Stimulated activated CD8-positive, alpha-beta memory T cell treated with anti-CD3 and anti-CD28 coated beads, Interleukin-7, amount 100 ng/mL, for 24 hours (primary cell): ENCODE data around the gene TANGO2.
A peak's percentile ranks its signal among the peaks of the same experiment; 100 is the strongest.
"Not testable (repeated sequence)": the region's sequence is repeated elsewhere in the genome, so short reads cannot be mapped to it uniquely, and the experiment has no call there.

Source experiments
- DNase-seq: peaks from one replicate; pipeline ENCODE4 v3.0.0-alpha.2; 2020; ENCODE audit warnings: low read depth

The TANGO2 gene

GRCh38 chr22:20064545-20065262, 43.8 kb downstream of the TANGO2 start:
- DNase-seq = no peak

GRCh38 chr22:20065896-20066616, 45.1 kb downstream of the TANGO2 start:
- DNase-seq = no peak

GRCh38 chr22:20066617-20067383, 45.9 kb downstream of the TANGO2 start:
- DNase-seq = no peak

GRCh38 chr22:20067384-20067682, 46.4 kb downstream of the TANGO2 start:
- not testable (repeated sequence) for DNase-seq

GRCh38 chr22:20068640-20069039, 47.7 kb downstream of the TANGO2 start:
- no peak for DNase-seq

GRCh38 chr22:20069331-20070042, 48.6 kb downstream of the TANGO2 start:
- no peak for DNase-seq

- DNase-seq = no peak
These were observed 50.6 kb downstream of the TANGO2 start for GRCh38 chr22:20071524-20071972.

GRCh38 chr22:20076627-20077172, 55.8 kb downstream of the TANGO2 start:
- DNase-seq = no peak

GRCh38 chr22:20079745-20080444, 59.0 kb downstream of the TANGO2 start, which contains the start of gene DGCR8:
DGCR8 (plus strand) TSS chr22:20080241; CDS start chr22:20085964, 5,723 bp downstream.
- DNase-seq = no peak

GRCh38 chr22:20080445-20080775, 59.5 kb downstream of the TANGO2 start:
- DNase-seq = peak; percentile 30

- DNase-seq = no peak
These were observed 60.1 kb downstream of the TANGO2 start for GRCh38 chr22:20080776-20081654.

- no peak for DNase-seq
These were observed 62.4 kb downstream of the TANGO2 start for GRCh38 chr22:20083157-20083890.

GRCh38 chr22:20083891-20084546, 63.1 kb downstream of the TANGO2 start:
- DNase-seq = no peak

GRCh38 chr22:20084547-20085413, 63.9 kb downstream of the TANGO2 start:
- DNase-seq = no peak

- DNase-seq = no peak
These were observed 64.7 kb downstream of the TANGO2 start for GRCh38 chr22:20085651-20086050.

GRCh38 chr22:20086101-20086599, 65.2 kb downstream of the TANGO2 start:
- no peak for DNase-seq

GRCh38 chr22:20086763-20087162, 65.9 kb downstream of the TANGO2 start:
- DNase-seq = no peak
